Right atrium auricular region (tissue), 2 donors: ENCODE data around the gene FLYWCH2. TPM values are rescaled to one million over a fixed set of nuclear protein-coding genes. Genes with fewer than 3 reads are reported as not detected.
A peak's percentile ranks its signal among the peaks of the same experiment; 100 is the strongest.

ENCODE experiments used
- DNase-seq: peaks from one replicate; pipeline ENCODE4 v3.0.0-alpha.2; 2019; ENCODE audit warnings: low spot score
- H3K27ac ChIP-seq, 2 donors: fragments of 200-600 bp; sonication (generic); 1 replicate in 1 of 2; 2 replicates in 1 of 2; pipeline ENCODE4 v1.5.1; 2016 to 2019
- H3K27me3 ChIP-seq, 2 donors: fragments of 200-600 bp; sonication (generic); one replicate each; pipeline versions ENCODE4 v1.5.1 to v1.6.0; 2017 to 2019
- H3K36me3 ChIP-seq: fragments of 200-600 bp; sonication (generic); one replicate; pipeline ENCODE4 v1.5.1; 2016
- H3K4me1 ChIP-seq, 2 donors: fragments of 200-600 bp; sonication (generic); one replicate each; pipeline versions ENCODE4 v1.5.1 to v1.6.0; 2017 to 2019
- H3K4me3 ChIP-seq, 2 donors: fragments of 200-600 bp; sonication (generic); 1 replicate in 1 of 2; 2 replicates in 1 of 2; pipeline ENCODE4 v1.5.1; 2017 to 2019; ENCODE audit warnings: mild to moderate bottlenecking in 1 of 2, moderate library complexity in 1 of 2
- H3K9me3 ChIP-seq, 2 donors: fragments of 200-600 bp; sonication (generic); one replicate each; pipeline ENCODE4 v1.5.1; 2019
- total RNA-seq, 2 donors: library from RNA; depleted of rRNA; stranded (reverse); fragments of >200 nt; gene quantifications; one replicate each; pipeline ENCODE4 v1.1.0, GENCODE V29; 2016
- TF ChIP-seq, protein P1 (sequence below), 2 donors: fragments of 200-600 bp; sonication (generic); IDR thresholded peaks; one replicate each; pipeline ENCODE4 v1.5.1; 2019; ENCODE audit warnings: antibody characterized with exemption in 2 of 2

The FLYWCH2 gene
- total RNA-seq, 2 donors from 2014 or later, result 48.2 to 57.9 TPM

DNA sequence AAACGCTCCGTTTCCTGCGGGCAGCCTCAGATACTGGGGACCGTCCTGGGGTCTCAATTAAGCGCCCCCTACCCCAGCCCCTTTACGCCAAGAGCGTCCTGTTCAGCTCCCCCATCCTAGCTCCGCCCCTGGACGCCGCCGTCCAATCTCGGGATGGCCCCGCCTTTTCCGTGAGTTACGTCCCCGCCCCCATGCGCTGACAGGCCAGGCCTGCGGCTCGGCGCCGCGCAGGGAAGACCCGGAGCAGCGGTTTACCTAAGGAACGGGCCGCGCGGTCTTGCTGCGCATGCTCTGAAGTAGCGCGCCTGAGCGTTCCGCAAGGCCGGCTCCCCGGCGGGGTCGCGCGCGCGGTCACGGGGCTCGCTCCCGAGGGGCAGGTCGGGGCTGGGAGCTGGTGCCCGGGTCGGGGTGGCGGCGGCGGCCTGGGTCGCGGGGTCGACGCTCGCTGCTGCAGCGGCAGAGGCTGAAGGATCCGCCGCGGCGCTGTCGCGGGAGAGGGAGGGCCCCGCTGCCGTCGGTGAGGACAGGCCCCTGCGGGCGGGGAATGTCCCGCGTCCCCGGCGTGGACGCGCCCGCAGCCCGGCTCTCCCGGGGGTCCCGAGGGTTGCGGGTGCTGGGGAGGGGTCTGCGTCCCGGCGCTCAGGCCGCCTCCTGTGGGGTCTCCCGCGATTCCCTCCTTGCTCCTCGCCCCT lies 28.8 kb downstream of the FLYWCH2 start, which contains the start of gene FLYWCH1:
FLYWCH1 (plus strand) TSS at position 294 of the 692 bp plus-strand sequence. CDS start 17,755 bp downstream, outside the sequence.
- Histone ChIP-seq H3K27me3 (no peaks in the 10 kb centered on the region), H3K4me3 (peak within 1 kb of the TSS; percentile 76 to 94), H3K4me1 (peaks cover 0 to 23% of the 10 kb centered on the region in 2 donors), H3K9me3 (no peaks in the 10 kb centered on the region), H3K27ac (peak within 1 kb of the TSS; percentile 87 to 93), H3K36me3 (peaks cover 19% of the 10 kb centered on the region)
- TF ChIP-seq, protein P1, sequence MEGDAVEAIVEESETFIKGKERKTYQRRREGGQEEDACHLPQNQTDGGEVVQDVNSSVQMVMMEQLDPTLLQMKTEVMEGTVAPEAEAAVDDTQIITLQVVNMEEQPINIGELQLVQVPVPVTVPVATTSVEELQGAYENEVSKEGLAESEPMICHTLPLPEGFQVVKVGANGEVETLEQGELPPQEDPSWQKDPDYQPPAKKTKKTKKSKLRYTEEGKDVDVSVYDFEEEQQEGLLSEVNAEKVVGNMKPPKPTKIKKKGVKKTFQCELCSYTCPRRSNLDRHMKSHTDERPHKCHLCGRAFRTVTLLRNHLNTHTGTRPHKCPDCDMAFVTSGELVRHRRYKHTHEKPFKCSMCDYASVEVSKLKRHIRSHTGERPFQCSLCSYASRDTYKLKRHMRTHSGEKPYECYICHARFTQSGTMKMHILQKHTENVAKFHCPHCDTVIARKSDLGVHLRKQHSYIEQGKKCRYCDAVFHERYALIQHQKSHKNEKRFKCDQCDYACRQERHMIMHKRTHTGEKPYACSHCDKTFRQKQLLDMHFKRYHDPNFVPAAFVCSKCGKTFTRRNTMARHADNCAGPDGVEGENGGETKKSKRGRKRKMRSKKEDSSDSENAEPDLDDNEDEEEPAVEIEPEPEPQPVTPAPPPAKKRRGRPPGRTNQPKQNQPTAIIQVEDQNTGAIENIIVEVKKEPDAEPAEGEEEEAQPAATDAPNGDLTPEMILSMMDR (IDR thresholded peaks at IDR 0.05), result no peak
- DNase-seq, result peak; percentile 98

DNA sequence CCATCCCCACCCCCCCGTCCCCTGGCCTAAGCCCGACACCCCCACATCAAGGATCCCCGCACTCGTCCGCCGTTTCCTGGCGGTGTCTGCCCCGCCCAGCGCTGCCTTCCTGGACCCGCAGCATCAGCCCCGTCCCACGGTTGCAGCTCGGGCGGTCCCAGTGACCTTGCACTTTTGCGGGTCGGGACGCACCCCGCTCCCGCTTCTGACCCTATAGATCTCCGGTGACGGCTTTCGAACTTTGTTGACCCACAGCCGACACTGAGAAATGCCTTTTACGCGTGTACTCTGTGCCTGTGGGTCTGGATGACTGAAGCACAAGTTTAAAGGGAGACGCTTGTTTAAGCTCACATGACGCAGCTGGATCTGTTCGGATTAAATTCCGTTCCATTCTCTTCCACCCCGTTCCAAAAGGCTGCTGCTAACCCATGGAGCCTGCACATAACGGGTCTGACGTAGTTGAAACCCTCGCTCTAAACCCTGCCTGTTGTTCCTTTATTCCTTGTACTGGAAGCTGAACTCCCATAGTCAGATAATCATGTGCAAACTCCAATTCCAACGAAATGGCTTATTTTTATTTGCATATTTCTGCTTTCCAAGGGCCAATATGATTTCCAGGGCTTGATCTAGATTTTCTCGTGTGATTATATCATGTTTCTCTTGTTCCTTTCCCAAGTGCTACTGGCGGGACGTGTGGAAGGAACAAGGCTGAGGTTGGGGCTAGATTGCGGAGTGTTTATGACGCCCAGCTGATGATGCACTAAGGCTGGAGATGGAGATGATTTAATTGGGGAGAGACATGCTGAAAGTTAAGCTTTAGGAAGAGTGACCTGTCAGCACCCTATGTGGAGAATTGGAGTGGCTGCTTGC lies 29.6 kb downstream of the FLYWCH2 start:
- TF ChIP-seq, protein P1 (IDR thresholded peaks at IDR 0.05), result no peak
- peak overlapping the region; percentile 87 to 93 for H3K27ac ChIP-seq
- no peaks in the 10 kb centered on the region for H3K27me3 ChIP-seq
- no peaks in the 10 kb centered on the region for H3K9me3 ChIP-seq
- peak overlapping the region; percentile 76 to 94 for H3K4me3 ChIP-seq
- DNase-seq, result peak; percentile 60
- H3K4me1 ChIP-seq, result peaks cover 0 to 17% of the 10 kb centered on the region in 2 donors
- peaks cover 19% of the 10 kb centered on the region for H3K36me3 ChIP-seq

DNA sequence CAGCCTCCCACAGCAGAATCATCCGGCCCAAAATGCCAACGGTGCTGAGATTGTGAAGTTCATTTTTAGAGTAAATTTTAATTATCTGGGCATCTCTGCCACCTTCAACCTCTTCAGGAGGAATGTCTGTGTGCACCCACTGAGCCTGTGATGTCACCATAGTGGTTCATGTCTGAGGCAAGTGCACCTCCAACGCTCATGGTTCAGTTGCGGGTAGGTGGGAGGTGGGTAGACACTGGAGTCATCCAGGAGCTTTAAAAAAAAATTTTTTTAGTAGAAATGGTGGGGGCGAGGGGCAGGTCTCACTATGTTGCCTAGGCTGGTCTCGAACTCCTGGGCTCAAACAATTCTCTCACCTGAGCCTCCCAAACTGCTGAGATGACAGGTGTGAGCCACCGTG lies 30.6 kb downstream of the FLYWCH2 start:
- no peak for DNase-seq
- H3K27me3 ChIP-seq, result no peaks in the 10 kb centered on the region
- peak overlapping the region in 1 of 2 donors; percentile 93 for H3K27ac ChIP-seq
- H3K4me1 ChIP-seq, result peaks cover 0 to 16% of the 10 kb centered on the region in 2 donors
- H3K9me3 ChIP-seq, result no peaks in the 10 kb centered on the region
- H3K4me3 ChIP-seq, result no peak overlapping the region
- TF ChIP-seq, protein P1 (IDR thresholded peaks at IDR 0.05), result no peak
- peaks cover 19% of the 10 kb centered on the region for H3K36me3 ChIP-seq

DNA sequence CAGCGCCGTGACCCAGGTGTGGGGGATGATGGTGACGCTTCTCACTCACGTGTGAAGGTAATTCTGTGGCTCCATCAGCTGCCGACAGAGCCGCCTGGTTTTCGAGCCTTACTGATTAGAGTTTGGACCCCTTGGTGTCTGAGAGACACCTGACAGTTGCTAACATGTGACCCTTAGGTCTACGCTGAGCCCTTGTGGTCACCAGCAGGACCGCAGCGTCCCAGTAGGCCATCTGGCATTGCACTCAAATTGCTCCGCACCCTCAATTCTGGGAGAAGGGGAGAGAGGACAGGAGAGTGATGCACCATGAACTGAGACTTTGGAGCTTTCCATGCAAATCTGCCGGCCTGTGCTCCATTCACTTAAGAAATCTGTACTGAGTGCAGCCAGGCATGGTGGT lies 31.2 kb downstream of the FLYWCH2 start:
- no peaks in the 10 kb centered on the region for H3K9me3 ChIP-seq
- no peaks in the 10 kb centered on the region for H3K27me3 ChIP-seq
- no peak overlapping the region for H3K27ac ChIP-seq
- H3K36me3 ChIP-seq, result peaks cover 19% of the 10 kb centered on the region
- no peak for DNase-seq
- peaks cover 0 to 16% of the 10 kb centered on the region in 2 donors for H3K4me1 ChIP-seq
- no peak overlapping the region for H3K4me3 ChIP-seq
- TF ChIP-seq, protein P1 (IDR thresholded peaks at IDR 0.05), result no peak

DNA sequence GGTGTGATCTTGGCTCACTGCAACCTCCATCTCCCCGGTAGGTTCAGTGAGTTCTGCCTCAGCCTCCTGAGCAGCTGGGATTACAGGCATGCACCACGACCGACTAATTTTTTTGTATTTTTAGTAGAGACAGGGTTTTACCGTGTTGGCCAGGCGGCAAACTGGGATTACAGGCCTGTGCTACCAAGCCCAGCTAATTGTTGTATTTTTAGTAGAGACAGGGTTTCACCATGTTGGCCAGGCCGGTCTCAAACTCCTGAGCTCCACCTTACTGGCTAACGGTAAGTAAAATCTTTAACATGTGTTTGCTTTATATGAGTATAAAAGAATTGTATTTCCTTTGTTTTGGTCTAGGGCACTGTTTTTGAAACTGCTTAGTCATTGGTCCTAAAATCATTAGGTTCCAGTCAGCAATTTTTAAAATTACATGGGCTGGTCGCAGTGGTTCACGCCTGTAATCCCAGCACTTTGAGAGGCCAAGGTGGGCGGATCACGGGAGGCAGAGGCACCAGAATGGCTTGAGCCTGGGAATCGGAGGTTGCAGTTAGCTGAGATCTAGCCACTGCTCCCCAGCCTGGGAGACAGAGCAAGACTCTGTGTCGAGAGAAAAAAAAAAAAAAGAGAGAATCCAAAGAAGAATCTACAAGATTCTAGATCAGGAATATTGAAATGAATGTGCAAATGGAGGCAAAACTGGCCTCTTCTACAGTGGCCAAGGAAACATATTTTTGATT lies 32.3 kb downstream of the FLYWCH2 start:
- H3K4me3 ChIP-seq, result no peak overlapping the region
- H3K9me3 ChIP-seq, result no peaks in the 10 kb centered on the region
- H3K27ac ChIP-seq, result no peak overlapping the region
- H3K27me3 ChIP-seq, result no peaks in the 10 kb centered on the region
- peaks cover 0 to 16% of the 10 kb centered on the region in 2 donors for H3K4me1 ChIP-seq
- TF ChIP-seq, protein P1 (IDR thresholded peaks at IDR 0.05), result no peak
- no peak for DNase-seq
- H3K36me3 ChIP-seq, result peaks cover 19% of the 10 kb centered on the region
